MV-4-11 (cell line): ENCODE measurements around the gene GDF15.
"Not testable (repeated sequence)": the region's sequence is repeated elsewhere in the genome, so short reads cannot be mapped to it uniquely, and the experiment has no call there.

Experiments
- DNase-seq: peaks from one replicate; lab custom pipeline; 2025; lab: John Stamatoyannopoulos, UW

Gene GDF15, protein sequence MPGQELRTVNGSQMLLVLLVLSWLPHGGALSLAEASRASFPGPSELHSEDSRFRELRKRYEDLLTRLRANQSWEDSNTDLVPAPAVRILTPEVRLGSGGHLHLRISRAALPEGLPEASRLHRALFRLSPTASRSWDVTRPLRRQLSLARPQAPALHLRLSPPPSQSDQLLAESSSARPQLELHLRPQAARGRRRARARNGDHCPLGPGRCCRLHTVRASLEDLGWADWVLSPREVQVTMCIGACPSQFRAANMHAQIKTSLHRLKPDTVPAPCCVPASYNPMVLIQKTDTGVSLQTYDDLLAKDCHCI

DNA sequence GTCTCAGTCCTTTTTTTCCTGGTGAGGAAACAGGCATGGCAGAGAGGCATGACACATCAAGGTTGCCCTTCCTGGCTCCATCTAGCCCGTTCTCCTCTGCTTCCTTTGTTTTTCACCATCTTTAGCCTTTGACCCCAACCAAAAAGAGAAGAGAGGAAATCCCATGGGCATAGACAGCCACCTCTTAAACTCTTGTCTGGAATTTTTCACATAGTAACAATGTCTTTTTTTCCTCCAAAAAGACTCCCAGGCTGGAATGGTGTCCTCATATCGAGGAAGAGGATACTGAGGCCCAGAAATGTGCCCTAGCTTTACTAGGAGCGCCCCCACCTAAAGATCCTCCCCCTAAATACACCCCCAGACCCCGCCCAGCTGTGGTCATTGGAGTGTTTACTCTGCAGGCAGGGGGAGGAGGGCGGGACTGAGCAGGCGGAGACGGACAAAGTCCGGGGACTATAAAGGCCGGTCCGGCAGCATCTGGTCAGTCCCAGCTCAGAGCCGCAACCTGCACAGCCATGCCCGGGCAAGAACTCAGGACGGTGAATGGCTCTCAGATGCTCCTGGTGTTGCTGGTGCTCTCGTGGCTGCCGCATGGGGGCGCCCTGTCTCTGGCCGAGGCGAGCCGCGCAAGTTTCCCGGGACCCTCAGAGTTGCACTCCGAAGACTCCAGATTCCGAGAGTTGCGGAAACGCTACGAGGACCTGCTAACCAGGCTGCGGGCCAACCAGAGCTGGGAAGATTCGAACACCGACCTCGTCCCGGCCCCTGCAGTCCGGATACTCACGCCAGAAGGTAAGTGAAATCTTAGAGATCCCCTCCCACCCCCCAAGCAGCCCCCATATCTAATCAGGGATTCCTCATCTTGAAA is at the start of gene GDF15:
GDF15 (plus strand) TSS at position 484 of the 868 bp plus-strand sequence; CDS start at position 516, 32 bp downstream.
- DNase-seq: no peak

DNA sequence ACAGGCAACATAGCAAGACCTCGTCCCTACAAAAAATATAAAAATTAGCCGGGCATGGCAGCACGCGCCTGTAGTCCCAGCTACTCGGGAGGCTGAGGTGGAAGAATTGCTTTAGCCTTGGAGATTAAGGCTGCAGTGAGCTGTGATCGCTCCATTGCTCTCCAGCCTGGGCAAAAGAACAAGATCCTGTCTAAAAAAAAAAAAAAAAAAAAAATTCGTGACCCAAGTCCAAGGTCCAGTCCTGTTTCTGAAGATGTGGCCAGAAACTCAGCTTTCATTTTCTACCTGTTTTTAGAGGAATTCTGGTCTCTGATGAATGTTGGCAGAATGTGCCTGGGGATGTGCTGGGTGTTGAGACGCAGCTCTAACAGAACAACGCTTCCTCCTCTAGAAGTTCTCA is 47.4 kb upstream of the GDF15 start:
- DNase-seq: no peak

DNA sequence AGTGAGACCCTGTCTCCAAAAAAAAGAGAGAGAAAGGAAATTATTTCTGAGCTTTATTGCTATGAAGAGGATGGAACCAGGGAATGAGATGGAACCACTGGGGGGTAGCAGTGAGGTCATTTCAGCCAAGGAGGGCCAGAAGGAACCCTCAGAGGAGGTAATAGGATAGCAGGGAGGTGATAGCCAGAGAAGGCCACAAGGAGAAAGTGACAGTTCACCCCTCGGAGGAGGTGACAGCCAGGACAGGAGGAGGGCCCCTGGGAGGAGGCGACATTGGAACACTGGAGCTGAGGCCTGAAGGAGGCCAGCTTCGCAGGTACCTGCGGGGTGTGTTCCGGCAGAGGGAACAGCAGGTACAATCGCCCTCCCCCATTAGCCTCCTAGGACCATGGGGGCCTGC is 46.2 kb upstream of the GDF15 start:
- peak; percentile 67 for DNase-seq

DNA sequence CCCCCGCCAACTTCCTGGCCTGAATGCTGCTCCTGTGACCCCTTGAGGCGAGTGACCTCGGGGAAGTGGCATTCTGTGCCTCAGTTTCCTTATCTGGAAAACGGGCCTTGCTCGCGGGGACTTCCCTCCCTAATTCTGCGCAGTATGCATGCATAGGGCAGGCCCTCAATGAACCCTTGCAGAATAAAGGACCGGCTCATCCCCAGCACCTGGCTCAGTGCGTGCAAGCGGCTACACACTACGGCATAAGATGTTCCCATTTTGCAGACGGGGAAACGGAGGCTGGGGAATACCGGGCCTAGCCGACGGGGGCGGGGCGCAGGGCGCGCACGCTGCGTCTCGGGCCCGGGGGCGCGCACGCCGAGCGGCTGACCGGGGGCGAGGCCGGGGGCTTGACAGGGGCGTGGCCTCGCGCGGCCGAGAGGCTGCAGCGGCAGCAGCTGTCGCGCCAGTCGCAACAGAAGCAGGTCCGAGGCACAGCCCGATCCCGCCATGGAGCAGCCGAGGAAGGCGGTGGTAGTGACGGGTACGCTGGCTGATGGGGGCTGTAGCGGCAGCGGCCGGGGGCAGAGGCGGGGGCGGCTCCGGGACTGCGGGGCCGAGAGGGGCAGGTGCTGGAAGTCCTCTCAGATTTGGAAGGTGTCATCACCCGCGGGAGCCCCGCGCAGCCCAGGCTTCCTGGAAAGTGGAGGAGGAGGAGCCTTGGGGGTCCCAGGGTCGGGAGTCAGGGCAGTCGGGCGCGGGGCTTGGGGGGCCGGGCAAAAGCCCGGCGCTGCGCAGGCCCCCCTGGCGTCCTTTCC is 45.6 kb upstream of the GDF15 start, which contains the start of gene PGPEP1:
PGPEP1 (plus strand) TSS at position 409 of the 800 bp plus-strand sequence; CDS start at position 493, 84 bp downstream.
- peak; percentile 51 for DNase-seq

GRCh38 chr19:18340990-18341868 is 44.7 kb upstream of the GDF15 start:
- DNase-seq: peak; percentile 72

DNA sequence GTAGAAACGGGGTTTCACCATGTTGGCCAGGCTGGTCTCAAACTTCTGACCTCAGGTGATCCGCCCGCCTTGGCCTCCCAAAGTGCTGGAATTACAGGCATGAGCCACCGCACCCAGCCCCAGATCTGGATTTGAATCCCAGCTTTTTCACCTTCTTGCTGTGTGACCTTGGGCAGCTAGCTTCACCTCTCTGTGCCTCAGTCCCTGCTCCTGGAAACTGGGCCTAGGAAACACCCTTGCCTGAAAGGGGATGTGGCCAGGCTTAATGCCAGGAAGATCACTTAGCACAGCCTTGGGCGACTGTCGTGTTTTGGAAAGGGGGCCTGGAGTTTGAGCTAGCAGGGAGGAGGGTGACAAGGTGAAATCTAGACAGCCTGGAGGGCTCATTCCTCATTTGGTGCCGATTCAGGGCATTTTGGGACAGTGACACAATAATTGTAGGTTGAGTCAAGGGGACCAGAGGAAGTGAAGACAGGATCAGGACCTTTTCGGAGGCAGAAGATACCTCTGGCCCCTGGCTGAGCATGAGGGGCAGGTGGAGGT is 43.8 kb upstream of the GDF15 start:
- no peak for DNase-seq

GRCh38 chr19:18344582-18344950 is 41.4 kb upstream of the GDF15 start:
- DNase-seq: no peak

DNA sequence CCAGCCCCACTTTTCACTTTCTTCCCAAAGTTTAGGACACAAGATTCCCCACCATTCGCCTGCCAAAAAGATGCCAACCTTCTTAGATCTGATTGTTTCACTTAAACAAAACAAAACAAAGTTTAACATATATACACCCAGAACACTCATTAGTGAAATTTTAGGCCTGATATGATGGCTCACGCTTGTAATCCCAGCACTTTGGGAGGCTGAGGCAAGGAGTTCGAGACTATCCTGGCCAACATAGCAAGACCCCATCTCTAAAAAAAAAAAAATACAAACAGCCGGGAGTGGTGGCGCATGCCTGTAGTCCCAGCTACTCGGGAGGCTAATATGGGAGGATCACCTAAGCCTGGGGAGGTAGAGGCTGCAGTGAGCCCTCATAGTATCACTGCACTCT is 40.7 kb upstream of the GDF15 start:
- DNase-seq: no peak

GRCh38 chr19:18346091-18346490 is 39.9 kb upstream of the GDF15 start:
- no peak for DNase-seq

DNA sequence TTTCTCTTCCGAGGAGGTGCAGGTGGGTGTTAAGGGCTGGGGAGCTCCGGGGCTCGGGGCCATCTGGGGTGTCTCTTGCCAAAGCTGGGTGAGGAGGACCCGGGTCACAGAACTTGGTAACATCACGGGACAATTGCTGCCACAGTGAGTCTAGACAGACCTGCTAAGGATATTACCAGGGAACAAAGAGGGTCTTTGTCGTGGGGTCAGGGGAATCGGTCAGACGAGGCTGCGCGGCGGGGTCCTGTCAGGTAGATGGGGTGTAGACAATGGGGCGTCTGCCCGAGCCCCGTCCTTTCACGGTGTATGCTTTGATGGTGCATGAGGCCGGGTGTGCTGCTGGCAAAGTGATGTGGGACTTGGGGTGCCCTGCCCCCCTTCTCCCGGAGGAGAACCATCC is 37.8 kb upstream of the GDF15 start:
- no peak for DNase-seq

DNA sequence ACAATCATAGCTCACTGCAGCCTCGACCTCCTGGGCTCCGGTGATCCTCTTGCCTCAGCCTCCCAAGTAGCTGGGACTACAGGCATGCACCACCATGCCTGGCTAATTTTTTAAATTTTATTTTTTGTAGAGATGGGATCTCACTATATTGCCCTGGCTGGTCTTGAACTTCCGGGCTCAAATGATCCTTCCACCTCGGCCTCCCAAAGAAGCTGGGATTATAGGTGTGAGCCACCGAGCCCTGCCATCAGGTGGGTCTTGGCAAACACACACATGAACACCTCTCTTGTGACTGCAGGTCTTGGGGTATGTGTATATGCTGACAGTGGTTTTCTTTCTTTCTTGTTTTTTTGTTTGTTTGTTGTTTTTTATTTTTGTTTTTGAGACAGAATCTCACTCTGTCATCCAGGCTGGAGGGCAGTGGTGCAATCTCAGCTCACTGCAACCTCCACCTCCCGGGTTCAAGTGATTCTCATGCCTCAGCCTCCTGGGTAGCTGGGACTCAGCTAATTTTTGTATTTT is 37.1 kb upstream of the GDF15 start:
- DNase-seq: not testable (repeated sequence)

DNA sequence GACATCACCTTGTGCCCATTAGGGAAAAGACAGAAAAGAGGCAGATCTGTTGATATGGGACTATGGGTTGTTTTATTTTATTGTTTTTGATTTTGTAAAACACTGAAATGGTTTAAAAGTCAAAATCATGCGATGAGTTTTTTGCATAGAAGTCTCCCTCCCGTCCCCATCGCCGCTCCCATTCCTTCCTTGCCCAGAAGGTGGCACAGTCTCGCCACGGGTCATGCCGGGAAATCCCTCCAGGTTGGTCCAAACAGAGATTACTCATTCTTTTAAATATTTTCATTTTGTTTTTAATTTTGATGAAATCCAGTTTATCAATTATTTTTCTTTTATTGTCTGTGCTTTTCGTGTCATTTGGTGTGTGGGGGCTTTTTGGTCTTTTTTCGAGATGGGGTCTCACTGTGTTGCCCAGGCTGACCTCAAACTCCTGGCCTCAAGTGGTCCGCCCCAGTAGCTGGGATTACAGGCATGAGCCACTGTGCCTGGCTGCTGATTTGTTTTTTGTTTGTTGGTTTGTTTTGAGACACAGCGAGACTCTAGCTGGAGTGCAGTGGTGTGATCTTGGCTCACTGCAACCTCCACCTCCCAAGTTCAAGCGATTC is 36.3 kb upstream of the GDF15 start:
- peak; percentile 29 for DNase-seq

DNA sequence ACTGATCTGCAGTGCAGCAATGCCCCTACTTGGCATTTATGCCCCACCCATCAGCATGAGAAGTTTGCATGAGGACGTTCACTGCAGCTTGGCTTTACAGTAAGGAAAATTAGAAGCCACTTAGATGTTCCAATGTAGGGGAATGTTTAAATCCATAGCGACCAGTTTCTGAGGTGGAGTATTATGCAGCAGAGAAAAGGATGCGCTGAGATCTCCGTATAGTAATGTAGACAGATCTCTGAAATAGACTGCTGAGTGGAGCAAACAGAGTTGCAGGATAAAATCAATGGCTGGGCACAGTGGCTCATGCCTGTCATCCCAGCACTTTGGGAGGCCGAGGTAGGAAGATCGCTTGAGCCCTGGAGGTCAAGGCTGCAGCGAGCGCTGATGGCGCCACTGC is 35.5 kb upstream of the GDF15 start:
- DNase-seq: no peak

DNA sequence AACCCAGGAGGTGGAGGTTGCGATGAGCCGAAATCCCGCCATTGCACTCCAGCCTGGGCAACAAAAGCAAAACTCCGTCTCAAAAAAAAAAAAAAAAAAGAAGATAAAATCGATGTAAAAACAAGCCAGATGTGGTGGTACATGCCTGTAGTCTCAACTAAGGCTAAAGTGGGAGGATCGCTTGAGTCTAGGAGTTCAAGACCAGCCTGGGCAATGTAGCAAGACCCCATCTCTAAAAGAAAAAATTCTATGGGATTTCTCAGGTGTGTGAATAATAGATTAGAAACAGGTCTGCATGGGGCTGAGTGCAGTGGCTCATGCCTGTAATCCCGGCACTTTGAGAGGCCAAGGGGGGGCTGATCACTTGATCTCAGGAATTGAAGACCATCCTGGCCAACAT is 34.4 kb upstream of the GDF15 start:
- no peak for DNase-seq

DNA sequence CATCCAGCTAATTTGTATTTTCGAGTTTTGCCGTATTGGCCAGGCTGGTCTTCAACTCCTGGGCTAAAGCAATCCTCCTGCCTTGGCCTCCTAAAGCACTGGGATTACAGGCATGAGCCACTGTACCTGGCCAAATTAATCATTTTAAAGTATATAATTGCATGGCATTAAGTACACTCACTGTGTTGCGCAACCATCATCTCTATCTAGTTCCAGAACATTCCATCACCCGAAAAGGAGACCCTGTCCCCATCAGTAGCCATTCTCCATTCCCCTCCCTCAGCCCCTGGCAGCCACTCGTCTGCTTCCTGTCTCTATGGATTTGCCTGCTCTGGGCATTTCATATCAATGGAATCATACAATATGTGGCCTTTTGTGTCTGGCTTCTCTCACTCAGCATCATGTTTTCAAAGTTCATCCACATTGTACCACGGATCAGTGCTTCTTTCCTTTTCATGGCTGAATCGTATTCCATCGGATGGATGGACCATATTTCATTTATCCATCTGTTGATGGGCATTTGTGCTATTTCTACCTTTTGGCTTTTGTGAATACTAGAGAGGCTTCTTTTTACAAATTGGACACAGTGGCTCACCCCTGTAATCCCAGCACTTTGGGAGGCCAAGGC is 32.5 kb upstream of the GDF15 start:
- DNase-seq: no peak

DNA sequence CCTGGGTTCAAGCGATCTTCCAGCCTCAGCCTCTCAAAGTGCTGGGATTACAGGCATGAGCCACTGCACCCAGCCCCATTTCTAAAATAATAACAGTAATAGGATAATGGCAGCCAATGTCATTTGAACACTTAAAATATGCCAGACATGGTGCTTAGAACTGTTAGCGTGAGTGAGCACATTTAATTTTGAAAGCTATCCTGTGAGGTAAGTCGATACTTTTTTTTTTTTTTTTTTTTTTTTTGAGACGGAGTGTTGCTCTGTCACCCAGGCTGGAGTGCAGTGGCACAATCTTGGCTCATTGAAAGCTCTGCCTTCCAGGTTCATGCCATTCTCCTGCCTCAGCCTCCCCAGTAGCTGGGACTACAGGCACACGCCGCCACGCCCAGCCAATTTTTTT is 31.2 kb upstream of the GDF15 start:
- not testable (repeated sequence) for DNase-seq

DNA sequence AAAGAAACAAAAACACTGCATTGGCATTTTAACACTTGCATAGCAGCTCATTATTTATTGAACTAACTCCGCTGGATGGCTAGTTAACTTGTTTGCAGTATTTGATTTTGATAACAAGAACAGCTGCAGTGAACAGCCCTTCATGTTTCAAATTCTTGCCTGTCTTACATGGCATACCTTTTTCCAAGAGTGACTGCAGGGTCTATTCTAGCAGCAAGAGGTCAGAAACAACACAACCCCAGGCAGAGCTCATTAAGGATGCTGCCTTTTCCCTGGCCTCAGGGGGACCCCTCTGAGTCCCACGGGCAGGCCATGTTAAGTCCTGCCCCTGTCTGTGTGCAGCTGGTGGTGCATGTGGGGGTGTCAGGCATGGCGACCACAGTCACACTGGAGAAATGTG is 28.9 kb upstream of the GDF15 start:
- DNase-seq: no peak

DNA sequence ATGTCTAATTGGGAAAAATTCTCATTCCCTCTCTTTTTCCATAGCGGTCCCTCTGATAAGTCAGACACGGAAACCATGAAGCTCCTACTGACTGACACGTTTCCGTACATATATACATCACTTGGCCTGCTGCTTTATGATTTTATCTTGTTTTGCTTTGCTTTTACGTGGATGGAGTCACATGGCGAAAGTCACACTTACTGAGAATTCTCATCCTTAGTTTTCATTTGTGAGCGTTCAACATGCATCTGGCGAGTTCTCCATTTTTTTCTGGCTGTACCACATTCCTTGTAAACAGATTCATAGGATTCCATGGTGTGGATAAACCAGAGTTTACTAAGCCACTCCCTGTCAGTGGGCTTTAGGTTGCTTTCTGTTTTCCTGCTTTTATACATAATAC is 24.3 kb upstream of the GDF15 start:
- DNase-seq: no peak

- DNase-seq: peak; percentile 29
Measured at GRCh38 chr19:18362934-18363542, 22.9 kb upstream of the GDF15 start.

GRCh38 chr19:18363787-18364186 is 22.2 kb upstream of the GDF15 start:
- no peak for DNase-seq
